Right forelimb (tissue), 1 donor: Measurements from ENCODE around the gene PHF11.
A peak's percentile ranks its signal among the peaks of the same experiment; 100 is the strongest.
"Not testable (repeated sequence)": the region's sequence is repeated elsewhere in the genome, so short reads cannot be mapped to it uniquely, and the experiment has no call there.

Experiments
- DNase-seq: peaks from one replicate; pipeline ENCODE4 v3.0.0-alpha.2; 2018

Gene PHF11

DNA sequence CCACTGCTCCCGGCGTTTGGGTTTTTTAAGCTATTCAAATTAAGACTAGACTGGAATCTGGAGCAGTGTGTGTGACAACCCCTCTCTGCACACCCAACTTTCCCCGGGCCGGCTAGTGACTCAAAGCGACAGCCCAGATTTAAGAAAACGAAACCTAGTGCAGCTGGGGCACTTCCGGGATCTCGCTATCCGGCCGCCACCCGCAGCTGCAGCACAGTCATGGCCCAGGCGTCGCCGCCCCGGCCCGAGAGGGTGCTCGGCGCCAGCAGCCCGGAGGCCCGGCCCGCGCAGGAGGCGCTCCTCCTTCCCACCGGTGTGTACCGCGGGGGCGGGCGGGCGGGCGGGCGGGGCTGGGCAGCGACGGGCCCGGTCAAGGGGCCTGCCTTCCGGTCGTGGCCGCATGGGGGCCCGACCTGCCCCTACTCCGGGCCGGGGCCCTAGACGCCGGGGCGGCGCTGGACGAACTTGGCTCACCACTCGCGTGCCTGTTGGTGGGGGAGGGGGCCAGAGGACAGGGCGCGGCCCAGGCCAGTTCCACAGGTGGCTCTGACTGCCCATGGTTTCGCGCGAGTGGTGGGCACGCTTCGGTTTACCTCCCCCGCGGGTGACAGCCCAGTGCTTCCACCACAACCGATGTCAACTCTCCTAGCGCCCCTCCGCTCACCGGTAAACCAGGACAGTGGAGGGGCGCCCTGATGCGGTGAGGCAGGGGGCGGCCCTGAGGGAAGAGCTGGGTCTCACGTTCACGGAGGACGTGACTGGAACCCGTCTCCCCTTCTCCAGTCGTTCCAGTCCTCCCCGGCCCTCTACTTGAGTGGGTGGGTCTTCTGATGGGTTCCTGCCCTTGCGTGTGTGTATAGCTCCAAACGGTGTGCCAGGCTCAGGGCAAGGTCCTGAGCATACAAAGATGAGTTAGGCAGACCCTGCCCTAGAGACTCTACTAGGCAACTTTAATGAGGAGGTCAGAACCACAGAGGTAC is at the start of gene PHF11:
Gene PHF11 (plus strand): TSS at position 171 of the 980 bp plus-strand sequence. CDS start 49 bp downstream, at position 220.
- DNase-seq = peak; percentile 86

DNA sequence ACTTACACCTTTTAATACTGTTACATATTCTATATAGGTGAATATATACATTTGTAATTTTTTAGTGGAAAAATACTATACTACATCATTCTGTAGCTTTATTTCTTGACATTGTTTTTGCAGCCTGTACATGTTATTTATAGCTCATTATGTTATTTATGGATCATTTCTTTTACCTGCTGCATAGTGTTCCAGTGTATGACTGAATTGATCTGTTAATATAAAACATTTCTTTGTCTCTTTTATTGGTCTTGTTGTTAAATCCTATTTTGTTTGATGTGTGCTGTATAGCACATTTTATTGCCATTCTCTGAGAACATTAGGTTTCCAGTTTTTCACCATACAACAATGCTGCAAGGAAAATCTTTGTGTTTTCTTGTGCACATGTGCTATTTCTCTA is 49.3 kb upstream of the PHF11 start:
- DNase-seq = no peak

DNA sequence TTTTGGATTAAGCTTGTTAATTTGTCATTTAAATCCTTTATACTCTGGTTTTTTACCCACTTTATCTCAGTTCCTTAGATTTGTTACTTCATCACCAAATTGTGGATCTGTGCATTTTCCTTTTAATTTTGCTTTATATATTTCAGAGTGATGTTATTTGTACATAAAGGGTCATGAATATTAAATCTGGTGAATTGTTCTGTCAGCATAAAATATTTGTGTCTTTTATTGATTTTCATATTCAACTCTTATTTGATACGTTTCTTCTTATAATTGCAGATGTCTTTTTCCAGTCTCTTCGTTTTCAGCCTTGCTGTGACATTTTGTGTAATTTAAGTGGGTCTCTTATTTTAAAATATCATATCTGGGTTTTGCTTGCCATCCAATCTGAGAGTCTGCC is 47.0 kb upstream of the PHF11 start:
- no peak for DNase-seq

DNA sequence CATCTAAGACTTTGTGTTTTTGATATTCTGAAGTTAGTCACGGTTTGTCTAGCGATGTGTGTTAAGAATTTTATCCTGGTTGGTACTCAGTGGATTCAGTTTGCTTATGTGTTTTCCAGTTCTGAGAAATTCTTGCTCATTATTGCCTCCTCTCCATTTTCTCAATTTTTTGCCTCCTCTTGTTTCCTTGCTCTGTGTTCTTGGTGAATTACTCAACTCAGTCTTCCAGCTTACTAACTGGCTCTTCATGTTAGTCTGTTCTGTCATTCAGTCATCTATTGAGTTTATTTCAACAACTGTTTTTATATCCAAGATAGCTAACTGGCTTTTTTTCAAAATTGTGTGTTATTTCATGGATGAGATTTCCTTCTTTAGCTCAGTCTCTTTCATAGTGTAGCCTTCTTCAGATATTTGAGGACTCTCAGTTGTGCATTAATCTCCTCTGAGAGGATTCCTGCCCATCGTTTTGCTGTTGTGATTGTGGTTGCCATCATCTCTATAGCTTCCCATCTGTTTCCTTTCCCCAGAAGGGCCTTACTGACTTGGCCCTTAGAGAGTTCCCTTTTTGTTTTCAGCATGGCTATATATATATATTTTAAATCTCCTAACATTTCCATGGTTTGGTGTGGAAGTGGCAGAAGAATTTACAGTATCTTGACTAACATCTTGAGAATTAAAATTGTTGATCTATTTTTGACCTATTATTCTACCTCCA is 45.5 kb upstream of the PHF11 start:
- no peak for DNase-seq

DNA sequence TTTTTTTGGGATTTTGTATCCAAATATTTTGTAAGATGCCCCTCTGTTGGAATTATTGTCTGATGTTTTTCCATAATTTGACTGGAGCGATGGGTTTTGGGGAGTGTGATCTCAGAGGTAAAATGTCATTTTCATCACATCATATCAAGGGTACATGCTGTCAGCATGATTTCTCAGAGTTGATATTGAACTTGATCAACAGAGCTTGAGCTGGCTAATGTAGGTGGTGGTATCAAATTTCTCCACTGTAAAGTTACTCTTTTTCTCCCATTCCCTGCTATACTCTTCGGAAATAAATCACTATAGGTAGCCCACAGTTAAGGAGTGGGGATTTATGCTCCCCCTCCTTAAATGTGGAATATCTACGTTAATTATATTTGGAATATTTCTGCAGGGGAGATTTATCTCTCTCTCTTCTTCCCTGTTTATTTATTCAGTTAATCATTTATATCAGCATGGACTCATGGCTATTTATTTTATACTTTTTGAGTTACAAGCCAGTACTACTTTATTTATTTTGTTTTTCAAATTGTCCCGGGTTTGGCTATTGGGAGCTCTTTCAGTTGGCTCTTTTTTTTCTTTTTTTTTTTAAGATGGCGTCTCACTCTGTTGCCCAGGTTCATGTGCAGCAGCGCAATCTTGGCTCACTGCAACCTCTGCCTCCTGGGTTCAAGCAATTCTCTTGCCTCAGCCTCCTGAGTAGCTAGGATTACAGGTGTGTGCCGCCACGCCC is 42.9 kb upstream of the PHF11 start:
- DNase-seq = no peak

DNA sequence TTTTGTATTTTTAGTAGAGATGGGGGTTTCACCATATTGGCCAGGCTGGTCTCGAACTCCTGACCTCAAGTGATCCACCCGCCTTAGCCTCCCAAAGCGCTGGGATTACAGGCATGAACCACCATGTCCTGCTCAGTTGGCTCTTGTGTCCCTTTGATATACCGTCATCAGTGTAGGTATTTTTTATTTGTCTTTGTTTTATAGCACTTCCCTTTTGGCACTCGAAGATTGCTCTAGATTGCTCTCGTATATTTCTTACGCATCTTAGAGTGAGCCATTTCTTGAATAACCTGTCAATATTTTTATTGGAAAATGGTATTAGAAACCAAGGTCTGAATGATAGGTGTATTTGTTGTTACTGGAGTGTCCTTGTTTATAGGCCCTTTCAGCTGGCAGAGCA is 42.3 kb upstream of the PHF11 start:
- no peak for DNase-seq

DNA sequence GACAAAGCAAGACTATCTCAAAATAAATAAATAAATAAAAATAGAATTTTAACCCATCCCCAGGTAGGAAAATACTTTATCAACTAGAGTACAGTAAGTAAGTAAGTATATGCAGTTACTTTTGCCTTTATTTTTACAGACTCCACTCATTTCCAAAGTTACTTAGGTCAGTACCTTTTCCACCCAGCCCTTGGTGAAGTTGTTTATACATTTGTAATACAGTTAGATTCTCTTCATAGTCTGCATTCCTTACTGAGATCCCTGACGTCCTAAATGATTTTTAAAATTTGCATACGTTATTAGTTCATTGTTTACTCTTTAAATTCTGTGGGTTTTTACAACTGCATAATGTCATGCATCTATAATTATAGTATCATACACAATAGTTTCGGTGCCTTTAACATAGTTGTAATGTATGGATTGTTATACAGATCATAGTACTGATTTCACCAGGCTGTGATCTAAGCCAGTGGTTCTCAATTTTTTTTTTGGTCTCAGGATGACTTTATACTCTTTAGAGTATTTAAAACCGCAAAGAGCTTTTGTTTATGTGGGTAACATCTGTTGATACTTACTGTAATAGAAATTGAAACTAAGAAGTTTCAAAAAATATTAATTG is 41.3 kb upstream of the PHF11 start:
- no peak for DNase-seq

DNA sequence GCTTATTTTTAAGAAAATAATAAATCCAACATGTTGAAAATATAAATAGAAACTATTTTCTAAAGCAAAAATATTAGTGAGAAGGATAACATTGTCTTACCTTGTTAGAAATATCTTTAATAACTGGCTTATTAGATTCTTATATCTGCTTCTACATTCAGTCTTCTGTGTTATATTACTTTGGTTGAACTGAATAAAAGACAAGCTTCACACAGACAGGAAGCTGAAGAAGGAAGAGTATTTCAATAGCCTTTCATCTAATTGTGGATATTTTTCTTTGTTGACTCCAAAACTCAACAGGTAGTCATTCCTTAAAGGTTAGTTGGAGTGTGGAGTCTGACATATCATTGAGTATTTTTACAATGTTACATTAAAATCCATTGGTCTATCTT is 40.8 kb upstream of the PHF11 start:
- no peak for DNase-seq

DNA sequence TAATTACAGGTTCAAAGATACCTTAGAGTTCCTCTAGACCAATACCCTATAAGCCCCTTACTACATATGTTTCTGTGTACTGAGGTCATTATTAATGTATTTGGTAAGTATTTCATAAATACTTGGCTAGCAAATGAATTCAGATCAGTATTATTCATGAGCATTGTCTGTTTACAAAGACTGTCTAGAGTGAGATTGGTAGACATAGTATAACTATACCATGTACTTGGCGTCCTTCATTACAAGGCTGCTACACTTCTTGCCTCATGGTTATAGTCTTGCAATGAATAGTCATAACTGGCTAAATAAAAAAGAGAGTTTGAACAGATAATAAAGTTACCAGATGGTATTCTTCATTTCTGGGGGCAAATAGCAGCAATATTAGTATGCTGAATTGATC is 39.6 kb upstream of the PHF11 start:
- no peak for DNase-seq

DNA sequence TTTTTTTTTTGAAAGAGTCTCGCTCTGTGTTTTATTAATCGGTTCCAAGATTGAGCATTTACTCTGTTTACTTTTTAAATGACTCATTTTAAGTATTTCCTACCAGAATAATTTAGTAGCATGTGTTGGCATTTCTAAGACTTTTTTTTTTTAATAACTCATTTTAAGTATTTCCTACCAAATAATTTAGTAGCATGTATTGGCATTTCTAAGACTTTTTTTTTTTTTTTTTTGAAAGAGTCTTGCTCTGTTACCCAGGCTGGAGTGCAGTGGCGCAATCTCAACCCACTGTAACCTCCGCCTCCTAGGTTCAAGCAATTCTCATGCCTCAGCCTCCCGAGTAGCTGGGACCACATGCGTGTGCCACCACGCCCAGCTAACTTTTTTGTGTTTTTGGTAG is 38.5 kb upstream of the PHF11 start:
- no peak for DNase-seq

DNA sequence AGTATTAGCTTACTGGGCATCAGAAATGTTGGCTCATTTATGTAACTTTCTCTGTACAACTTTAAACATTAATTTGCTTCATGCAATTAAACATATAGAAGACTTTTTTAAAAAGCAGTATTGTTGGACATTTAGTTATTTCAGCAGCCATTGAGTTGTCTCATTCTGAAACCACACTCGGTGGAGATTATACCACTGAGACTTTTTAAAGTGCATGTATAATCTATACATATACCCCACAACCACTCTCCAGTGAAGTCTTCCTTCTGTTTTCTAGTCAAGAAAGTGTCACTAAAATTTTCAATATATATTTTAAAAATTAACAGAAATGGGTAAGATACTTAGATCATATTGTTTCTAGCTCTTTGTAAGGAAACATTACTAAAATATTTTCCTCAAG is 36.2 kb upstream of the PHF11 start:
- no peak for DNase-seq

DNA sequence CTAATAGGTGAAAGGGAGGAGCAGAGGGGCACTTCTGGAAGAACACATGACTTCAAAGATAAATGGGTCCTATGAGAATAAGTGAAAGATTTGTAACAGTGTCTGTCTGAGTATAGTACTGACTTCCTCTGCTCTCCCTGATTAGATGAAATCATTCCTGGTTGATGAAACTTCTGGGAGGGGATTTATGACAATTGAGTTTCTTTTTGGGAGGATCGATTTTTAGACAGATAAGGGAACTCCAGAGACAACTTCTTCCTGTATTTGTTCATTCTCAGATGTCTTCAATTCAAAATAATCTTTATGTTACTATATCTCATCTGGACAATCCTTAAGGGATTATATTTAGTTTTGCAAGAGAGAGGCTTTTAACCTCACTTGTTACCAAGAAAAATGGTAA is 31.7 kb upstream of the PHF11 start:
- no peak for DNase-seq

DNA sequence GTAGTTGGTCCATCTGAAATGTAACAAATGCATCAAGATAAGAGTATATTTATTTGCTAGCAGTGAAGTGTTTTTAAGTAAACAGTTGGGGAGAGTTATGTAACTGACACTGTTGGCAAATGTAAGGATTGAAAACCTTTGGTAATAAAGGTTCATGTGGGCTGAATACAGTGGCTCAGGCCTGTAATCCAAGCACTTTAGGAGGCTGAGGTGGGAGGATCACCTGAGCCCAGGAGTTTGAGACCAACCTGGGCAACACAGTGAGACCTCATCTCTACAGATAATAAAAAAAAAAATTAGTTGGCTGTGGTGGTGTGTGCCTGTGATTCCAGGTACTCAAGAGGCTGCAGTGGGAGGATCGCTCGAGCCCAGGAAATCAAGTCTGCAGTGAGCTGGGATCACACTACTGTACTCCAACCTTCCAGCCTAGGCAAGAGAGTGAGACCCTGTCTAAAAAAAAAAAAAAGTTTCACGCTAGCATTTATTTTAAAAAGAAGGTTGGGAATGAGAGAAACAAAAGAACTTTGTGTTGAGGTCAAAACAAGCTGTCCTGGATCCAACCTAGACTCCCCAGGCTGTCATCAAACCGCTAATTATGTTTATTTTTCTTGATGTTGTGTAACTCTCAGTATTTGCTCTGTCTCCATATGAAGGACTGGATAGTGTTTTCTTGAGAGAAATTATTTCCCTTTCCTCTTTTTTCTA is 31.0 kb upstream of the PHF11 start:
- DNase-seq = no peak

DNA sequence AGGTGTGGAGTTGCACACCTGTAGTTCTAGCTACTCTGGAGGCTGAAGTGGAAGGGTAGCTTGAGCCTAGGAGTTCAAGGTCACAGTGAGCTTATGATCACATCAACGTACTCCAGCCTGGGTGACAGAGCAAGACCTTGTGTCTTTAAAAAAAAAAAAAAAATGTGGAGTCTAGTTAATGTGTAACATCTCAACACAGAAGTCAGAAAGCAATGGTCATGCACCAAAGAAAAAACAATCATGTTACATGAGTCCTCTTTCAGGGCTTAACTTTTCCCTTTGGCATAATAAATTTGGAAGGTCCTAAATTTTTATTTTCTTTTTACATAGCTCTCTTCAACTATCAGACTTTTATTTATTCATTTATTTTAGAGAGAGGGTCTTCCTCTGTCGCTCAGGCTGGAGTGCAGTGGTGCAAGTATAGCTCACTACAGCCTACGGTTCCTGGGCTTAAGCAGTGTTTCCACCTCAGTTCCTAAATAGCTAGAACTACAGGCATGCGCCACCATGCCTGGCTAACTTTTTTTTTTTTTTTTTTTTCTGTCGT is 29.4 kb upstream of the PHF11 start:
- DNase-seq = no peak

DNA sequence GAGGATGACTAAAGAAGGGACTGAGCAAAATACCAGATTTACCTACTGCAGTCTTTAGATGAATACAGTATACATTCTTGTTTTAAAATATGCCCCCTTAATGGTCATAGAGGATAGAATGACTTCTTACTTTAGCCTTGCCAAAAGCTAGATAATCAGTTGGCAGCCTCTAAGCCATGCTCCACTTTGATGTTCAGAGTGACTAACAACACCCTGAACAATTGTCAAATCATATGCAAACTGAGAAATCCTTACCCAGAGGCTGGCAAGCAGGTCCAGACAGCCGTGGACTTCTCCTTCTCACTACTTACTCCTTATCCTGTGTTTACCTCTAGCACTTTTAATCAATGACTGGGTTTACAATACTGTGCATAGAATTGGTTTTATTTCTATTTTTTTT is 23.6 kb upstream of the PHF11 start:
- DNase-seq = no peak

DNA sequence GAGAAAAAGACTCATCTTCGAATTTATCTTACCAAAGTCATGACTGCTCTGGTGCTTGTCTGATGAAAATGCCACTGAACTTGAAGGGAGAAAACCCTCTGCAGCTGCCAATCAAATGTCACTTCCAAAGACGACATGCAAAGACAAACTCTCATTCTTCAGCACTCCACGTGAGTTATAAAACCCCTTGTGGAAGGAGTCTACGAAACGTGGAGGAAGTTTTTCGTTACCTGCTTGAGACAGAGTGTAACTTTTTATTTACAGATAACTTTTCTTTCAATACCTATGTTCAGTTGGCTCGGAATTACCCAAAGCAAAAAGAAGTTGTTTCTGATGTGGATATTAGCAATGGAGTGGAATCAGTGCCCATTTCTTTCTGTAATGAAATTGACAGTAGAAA is 19.2 kb upstream of the PHF11 start:
- no peak for DNase-seq

DNA sequence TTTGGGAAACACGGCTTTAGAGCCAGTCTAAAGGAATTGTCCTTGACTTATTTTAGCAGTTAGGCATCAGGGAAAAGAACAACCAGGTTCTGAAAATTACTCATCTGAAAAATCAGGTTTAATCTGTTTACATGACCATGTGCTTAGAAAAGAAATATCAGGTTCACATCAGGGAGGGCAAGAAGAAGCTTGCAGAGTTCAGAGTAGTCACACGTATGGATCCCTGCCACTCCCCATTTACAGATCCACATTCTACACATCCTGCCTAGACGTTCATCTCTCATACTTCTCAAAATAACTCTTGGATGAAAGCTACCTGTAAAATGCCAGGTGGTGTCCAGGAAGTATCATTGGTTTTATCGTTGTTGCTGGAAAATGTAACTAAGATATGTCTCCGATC is 14.0 kb upstream of the PHF11 start:
- no peak for DNase-seq

DNA sequence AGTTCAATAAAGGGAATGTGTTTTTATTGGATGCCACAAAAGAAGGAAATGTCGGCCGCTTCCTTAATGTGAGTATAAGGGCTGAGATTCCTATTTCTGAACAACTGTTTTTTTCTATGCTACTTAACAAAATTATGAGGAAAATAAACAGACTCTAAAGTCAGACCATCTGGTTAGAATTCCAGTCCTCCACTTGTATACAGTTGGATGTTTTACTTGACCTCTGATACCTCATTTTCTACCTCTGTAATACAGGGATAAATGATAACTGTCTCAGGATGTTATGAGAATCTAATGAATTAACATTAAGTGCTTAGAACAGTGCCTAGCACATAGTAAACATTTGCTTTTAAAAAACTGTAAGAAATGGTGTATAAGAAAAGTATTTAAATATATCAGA is 7.2 kb upstream of the PHF11 start:
- DNase-seq = no peak

DNA sequence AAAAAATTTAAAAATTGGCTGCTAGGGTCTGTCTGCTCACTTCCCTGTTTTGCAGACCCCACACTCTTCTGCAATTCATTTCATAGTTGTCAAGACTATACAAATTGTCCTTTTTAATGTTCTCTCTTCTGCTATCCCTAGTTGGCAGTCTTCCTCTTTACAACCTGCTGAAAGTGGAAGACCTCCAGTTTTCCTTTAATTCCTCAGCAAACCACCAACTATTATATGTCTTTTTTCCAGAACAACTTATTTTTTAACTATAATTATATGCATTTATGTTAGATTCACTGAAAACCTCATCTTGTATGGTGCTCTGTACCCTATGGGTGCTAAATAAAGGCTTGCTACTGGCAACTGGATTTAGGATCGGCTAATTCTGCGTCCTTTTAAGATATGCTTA is 1.1 kb upstream of the PHF11 start:
- no peak for DNase-seq

DNA sequence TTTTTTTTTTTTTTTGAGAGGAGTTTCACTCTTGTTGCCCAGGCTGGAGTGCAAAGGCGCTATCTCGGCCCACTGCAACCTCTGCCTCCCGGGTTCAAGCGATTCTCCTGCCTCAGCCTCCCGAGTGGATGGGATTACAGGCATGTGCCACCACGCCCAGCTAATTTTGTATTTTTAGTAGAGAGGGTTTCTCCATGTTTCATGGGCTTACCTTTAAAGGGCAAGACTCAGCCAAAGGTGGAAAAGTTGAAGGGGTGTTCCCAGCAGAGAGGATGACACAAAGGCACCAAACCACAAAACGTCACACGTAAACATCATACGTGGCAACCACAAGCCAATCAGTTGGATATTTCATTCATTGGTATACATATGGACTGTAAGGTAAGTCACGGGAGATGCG is 1.1 kb downstream of the PHF11 start:
- not testable (repeated sequence) for DNase-seq

DNA sequence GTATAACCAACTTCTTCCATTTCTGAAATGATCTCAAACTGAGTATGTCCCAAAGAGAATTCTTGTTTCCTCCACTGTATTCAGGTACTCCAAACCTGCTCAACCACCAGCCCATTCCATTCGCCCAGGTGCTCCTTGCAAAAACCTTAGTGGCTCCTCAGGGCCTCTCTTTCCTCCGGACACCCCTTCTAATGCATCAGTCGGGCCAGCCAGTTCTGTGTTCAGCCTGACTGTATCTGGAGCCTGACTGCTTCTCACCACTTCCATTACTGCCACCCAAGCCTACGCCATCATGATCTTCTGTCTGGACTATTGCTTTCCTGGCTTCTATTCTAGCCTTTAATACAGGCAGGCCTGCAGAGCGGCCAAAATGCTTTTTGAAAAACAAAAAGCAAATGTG is 1.5 kb downstream of the PHF11 start:
- DNase-seq = no peak

DNA sequence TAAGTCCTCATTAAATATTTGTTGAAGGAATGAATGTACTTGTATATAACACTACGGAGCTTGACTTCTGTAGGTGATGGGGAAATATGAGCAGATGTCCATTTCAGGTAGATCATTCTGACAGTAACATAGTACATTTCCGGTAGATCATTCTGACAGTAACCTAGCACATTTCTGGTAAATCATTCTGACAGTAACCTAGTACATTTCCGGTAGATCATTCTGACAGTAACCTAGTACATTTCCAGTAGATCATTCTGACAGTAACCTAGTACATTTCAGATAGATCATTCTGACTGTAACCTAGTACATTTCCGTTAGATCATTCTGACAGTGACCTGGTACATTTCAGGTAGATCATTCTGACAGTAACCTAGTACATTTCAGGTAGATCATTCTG is 2.5 kb downstream of the PHF11 start:
- no peak for DNase-seq
